ENCODE results near the gene CLASP1.
"Not testable (repeated sequence)": the region's sequence is repeated elsewhere in the genome, so short reads cannot be mapped to it uniquely, and the experiment has no call there.

Gene CLASP1

GRCh38 chr2:121340926-121341325 is 308.3 kb downstream of the CLASP1 start:
- no peak for DNase-seq

GRCh38 chr2:121338281-121338680 is 311.0 kb downstream of the CLASP1 start:
- no peak for DNase-seq

GRCh38 chr2:121336528-121337294 is 312.6 kb downstream of the CLASP1 start:
- no peak for DNase-seq

GRCh38 chr2:121335294-121336290 is 313.7 kb downstream of the CLASP1 start:
- no peak for DNase-seq

- no peak for DNase-seq
Measured at GRCh38 chr2:121334581-121335293, 314.5 kb downstream of the CLASP1 start.

GRCh38 chr2:121333834-121334558 is 315.3 kb downstream of the CLASP1 start:
- no peak for DNase-seq

GRCh38 chr2:121333231-121333630 is 316.0 kb downstream of the CLASP1 start:
- no peak for DNase-seq

- DNase-seq = not testable (repeated sequence)
Measured at GRCh38 chr2:121331324-121331723, 317.9 kb downstream of the CLASP1 start.

GRCh38 chr2:121330921-121331320 is 318.3 kb downstream of the CLASP1 start:
- DNase-seq = no peak

- no peak for DNase-seq
Measured at GRCh38 chr2:121329786-121330185, 319.5 kb downstream of the CLASP1 start.

GRCh38 chr2:121326628-121327027 is 322.6 kb downstream of the CLASP1 start:
- no peak for DNase-seq

- no peak for DNase-seq
Measured at GRCh38 chr2:121324601-121325000, 324.7 kb downstream of the CLASP1 start.

GRCh38 chr2:121321476-121321875 is 327.8 kb downstream of the CLASP1 start:
- DNase-seq = no peak

GRCh38 chr2:121319941-121320340 is 329.3 kb downstream of the CLASP1 start:
- DNase-seq = no peak

GRCh38 chr2:121316986-121317385 is 332.3 kb downstream of the CLASP1 start:
- no peak for DNase-seq

GRCh38 chr2:121313701-121314100 is 335.6 kb downstream of the CLASP1 start:
- DNase-seq = not testable (repeated sequence)

GRCh38 chr2:121309801-121310200 is 339.5 kb downstream of the CLASP1 start:
- DNase-seq = no peak

GRCh38 chr2:121309323-121309722 is 339.9 kb downstream of the CLASP1 start:
- no peak for DNase-seq

GRCh38 chr2:121307048-121307447 is 342.2 kb downstream of the CLASP1 start:
- DNase-seq = no peak

- no peak for DNase-seq
Measured at GRCh38 chr2:121304941-121305340, 344.3 kb downstream of the CLASP1 start.

- DNase-seq = no peak
Measured at GRCh38 chr2:121303531-121304263, 345.6 kb downstream of the CLASP1 start.

- not testable (repeated sequence) for DNase-seq
Measured at GRCh38 chr2:121301190-121301589, 348.1 kb downstream of the CLASP1 start.
